GM18873 (cell line): ENCODE measurements around the gene ARHGAP31.
"Not testable (repeated sequence)": the region's sequence is repeated elsewhere in the genome, so short reads cannot be mapped to it uniquely, and the experiment has no call there.

Experiments used
- ATAC-seq: cut with Tn5 transposase; IDR thresholded peaks from one replicate; pipeline ENCODE4 v1.9.1; 2021; ENCODE audit warnings: mild to moderate bottlenecking, moderate library complexity, moderate number of reproducible peaks; ENCODE audit not compliant: unreplicated experiment, low FRiP score

The ARHGAP31 gene

GRCh38 chr3:119294696-119295671 is 801 bp downstream of the ARHGAP31 start:
- peak; percentile 33 for ATAC-seq

GRCh38 chr3:119295816-119296726 is 1.9 kb downstream of the ARHGAP31 start:
- no peak for ATAC-seq

- ATAC-seq: no peak
Observed at GRCh38 chr3:119296727-119297122, 2.5 kb downstream of the ARHGAP31 start.

- ATAC-seq: no peak
Observed at GRCh38 chr3:119297169-119297568, 3.0 kb downstream of the ARHGAP31 start.

- ATAC-seq: no peak
Observed at GRCh38 chr3:119298565-119298941, 4.4 kb downstream of the ARHGAP31 start.

GRCh38 chr3:119300991-119301391 is 6.8 kb downstream of the ARHGAP31 start:
- no peak for ATAC-seq

- no peak for ATAC-seq
Observed at GRCh38 chr3:119301662-119302061, 7.5 kb downstream of the ARHGAP31 start.

- ATAC-seq: peak; percentile 45
Observed at GRCh38 chr3:119302697-119303551, 8.7 kb downstream of the ARHGAP31 start.

- ATAC-seq: no peak
Observed at GRCh38 chr3:119304201-119304713, 10.1 kb downstream of the ARHGAP31 start.

GRCh38 chr3:119305286-119305685 is 11.1 kb downstream of the ARHGAP31 start:
- ATAC-seq: no peak

GRCh38 chr3:119306378-119306777 is 12.2 kb downstream of the ARHGAP31 start:
- not testable (repeated sequence) for ATAC-seq

GRCh38 chr3:119308355-119308754 is 14.2 kb downstream of the ARHGAP31 start:
- ATAC-seq: no peak

- no peak for ATAC-seq
Observed at GRCh38 chr3:119309591-119309990, 15.4 kb downstream of the ARHGAP31 start.

- ATAC-seq: no peak
Observed at GRCh38 chr3:119310071-119310470, 15.9 kb downstream of the ARHGAP31 start.

GRCh38 chr3:119311081-119311925 is 17.1 kb downstream of the ARHGAP31 start:
- ATAC-seq: no peak

- no peak for ATAC-seq
Observed at GRCh38 chr3:119313461-119313860, 19.3 kb downstream of the ARHGAP31 start.

GRCh38 chr3:119314821-119315220 is 20.6 kb downstream of the ARHGAP31 start:
- no peak for ATAC-seq

GRCh38 chr3:119315600-119316312 is 21.6 kb downstream of the ARHGAP31 start:
- ATAC-seq: no peak

GRCh38 chr3:119316313-119316670 is 22.1 kb downstream of the ARHGAP31 start:
- no peak for ATAC-seq
